Tibial nerve (tissue), 3 donors: Measurements from ENCODE around the gene MARCKSL1.

Experiments
- CTCF ChIP-seq, 5 experiments: fragments of 200-600 bp in 3 of 5; fragments of 450-650 bp in 2 of 5; sonication (generic) in 3 of 5; IDR thresholded peaks; one replicate each; pipeline ENCODE4 v1.5.1; 2016 to 2019; ENCODE audit warnings: antibody characterized with exemption in 5 of 5, mild to moderate bottlenecking in 3 of 5, moderate library complexity in 2 of 5
- POLR2A ChIP-seq, 2 donors: fragments of 450-650 bp; IDR thresholded peaks; one replicate each; pipeline ENCODE4 v1.6.1; 2017; ENCODE audit warnings: antibody characterized with exemption in 2 of 2, mild to moderate bottlenecking in 2 of 2, moderate library complexity in 2 of 2

DNA sequence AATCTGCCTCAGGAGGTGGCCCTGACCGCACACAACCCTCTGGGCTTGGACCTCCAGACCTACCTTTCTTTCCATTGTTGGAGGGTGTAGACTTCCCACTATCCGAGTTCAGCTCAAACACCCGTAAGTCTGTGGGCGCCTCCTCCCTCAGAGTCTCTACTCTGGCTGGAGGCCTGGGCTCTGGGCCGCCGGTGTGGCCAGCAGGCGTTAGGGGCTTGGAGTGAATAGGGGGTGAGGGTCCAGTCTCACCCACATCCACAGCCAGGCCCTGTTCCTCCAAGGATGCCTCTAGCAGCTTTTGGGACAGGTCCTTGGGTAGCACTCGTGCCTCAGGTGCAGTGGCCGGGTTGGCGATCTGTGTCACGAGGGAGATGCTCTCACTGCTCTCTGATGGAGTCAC lies 40.2 kb upstream of the MARCKSL1 start:
- TF ChIP-seq CTCF (IDR thresholded peaks at IDR 0.05) (no peak), POLR2A (IDR thresholded peaks at IDR 0.05) (no peak)
